Upper lobe of right lung (tissue), 1 donor: ENCODE results near the gene RRP9. TPM values are rescaled to one million over a fixed set of nuclear protein-coding genes. Genes with fewer than 3 reads are reported as not detected.

ENCODE experiments used
- ATAC-seq: fragments of 200-7000 bp; cut with Tn5 transposase; one replicate; pipeline ENCODE4 v1.9.1; 2020; ENCODE audit warnings: mild to moderate bottlenecking, moderate library complexity
- DNase-seq: peaks from one replicate; pipeline ENCODE4 v3.0.0-alpha.2; 2020
- H3K27ac ChIP-seq: fragments of 200-600 bp; one replicate; pipeline ENCODE4 v1.8.0; 2022
- H3K27me3 ChIP-seq: fragments of 200-600 bp; one replicate; pipeline ENCODE4 v1.8.0; 2022; ENCODE audit warnings: mild to moderate bottlenecking
- H3K36me3 ChIP-seq: fragments of 200-600 bp; one replicate; pipeline ENCODE4 v1.8.0; 2022
- H3K4me1 ChIP-seq: fragments of 200-600 bp; one replicate; pipeline ENCODE4 v1.8.0; 2022
- H3K4me3 ChIP-seq: fragments of 200-600 bp; one replicate; pipeline ENCODE4 v1.8.0; 2022; ENCODE audit warnings: mild to moderate bottlenecking
- H3K9me3 ChIP-seq: fragments of 200-600 bp; one replicate; pipeline ENCODE4 v1.8.0; 2022
- intact Hi-C: fragments of 100-400 bp; cut with DNase I; formaldehyde crosslinking; loops from one replicate; pipeline ENCODE4 v1.11.0; 2022
- total RNA-seq: library from RNA; stranded (reverse); fragmentation: NEBNext Ultra II Directional; extraction: Animal tissue kit (Norgen Biotek cat#: 25700); gene quantifications from one replicate; pipeline ENCODE4 v1.2.1, GENCODE V29; 2021
- TF ChIP-seq, protein P1 (sequence below): fragments of 200-600 bp; IDR thresholded peaks from one replicate; pipeline ENCODE4 v1.8.0; 2022; ENCODE audit warnings: antibody characterized with exemption
- donor health status: DM: no; HTN: yes; CAD: no; lungs with severe emphysema.

RRP9 gene
- total RNA-seq, 1 donor from 2014 or later = 20.6 TPM

DNA sequence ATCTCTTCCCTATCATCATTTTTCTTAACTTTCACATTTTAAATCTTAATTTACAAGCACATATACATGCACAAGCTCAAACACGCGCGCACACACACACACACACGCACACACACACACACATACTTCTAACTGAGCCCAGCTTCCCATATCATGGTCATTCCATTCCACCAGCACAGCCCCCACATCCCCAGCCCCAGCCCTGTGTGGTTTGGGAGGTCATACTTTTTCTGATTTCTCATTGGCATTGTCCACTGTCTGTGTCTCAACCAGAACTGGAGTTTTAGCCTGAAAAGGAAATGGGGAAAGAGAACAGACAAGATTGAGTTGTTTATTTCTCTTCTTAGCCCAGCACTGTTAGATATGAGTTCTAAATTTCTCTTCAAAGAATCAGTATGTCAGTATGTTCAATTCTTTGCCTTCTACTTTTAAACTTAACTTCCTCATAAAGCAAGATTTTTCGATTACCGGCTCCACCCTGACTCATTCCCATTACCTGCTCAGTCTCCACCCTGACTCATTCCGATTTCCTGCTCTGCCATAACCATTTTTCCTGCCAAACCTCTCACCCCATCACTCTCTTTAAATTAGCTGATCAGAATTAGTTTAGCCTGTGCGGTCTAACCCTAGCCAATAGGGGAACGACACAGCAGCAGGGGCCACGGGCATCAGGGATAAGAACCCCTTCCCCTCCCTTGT, 44.9 kb downstream of the RRP9 start:
- DNase-seq (no peak), ATAC-seq (no peak)
- intact Hi-C loops = no loop called here
- no peaks in the 10 kb centered on the region for H3K4me1 ChIP-seq
- no peaks in the 10 kb centered on the region for H3K9me3 ChIP-seq
- peaks cover 3% of the 10 kb centered on the region for H3K27me3 ChIP-seq
- H3K27ac ChIP-seq = no peak overlapping the region
- H3K4me3 ChIP-seq = no peak overlapping the region
- no peaks in the 10 kb centered on the region for H3K36me3 ChIP-seq
- TF ChIP-seq, protein P1, sequence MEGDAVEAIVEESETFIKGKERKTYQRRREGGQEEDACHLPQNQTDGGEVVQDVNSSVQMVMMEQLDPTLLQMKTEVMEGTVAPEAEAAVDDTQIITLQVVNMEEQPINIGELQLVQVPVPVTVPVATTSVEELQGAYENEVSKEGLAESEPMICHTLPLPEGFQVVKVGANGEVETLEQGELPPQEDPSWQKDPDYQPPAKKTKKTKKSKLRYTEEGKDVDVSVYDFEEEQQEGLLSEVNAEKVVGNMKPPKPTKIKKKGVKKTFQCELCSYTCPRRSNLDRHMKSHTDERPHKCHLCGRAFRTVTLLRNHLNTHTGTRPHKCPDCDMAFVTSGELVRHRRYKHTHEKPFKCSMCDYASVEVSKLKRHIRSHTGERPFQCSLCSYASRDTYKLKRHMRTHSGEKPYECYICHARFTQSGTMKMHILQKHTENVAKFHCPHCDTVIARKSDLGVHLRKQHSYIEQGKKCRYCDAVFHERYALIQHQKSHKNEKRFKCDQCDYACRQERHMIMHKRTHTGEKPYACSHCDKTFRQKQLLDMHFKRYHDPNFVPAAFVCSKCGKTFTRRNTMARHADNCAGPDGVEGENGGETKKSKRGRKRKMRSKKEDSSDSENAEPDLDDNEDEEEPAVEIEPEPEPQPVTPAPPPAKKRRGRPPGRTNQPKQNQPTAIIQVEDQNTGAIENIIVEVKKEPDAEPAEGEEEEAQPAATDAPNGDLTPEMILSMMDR = no peak

DNA sequence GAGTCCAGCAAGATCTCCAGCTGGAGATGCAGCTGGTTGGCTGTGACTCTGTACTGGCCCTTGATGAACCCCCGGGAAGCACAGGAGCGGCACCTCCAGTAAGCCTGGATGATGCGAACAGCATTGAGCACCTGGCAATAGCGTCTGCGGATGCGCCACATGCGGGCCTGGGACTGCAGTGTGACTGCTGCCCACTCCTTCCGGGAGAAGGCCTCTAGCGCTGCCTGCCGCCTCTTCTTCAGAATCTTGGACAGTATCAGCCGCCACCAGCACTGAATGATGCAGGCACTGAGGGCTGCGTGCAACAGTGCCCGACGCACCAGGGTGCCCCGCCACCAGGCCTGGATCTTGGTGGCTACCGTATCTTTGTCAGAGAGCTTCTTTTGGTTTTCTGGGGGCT, 46.8 kb downstream of the RRP9 start:
- no peak for ATAC-seq
- Histone ChIP-seq H3K4me1 (no peaks in the 10 kb centered on the region), H3K9me3 (no peaks in the 10 kb centered on the region), H3K4me3 (no peak overlapping the region), H3K36me3 (no peaks in the 10 kb centered on the region), H3K27ac (no peak overlapping the region), H3K27me3 (peaks cover 11% of the 10 kb centered on the region)
- intact Hi-C loops = no loop called here
- TF ChIP-seq, protein P1 = no peak
- DNase-seq = no peak

DNA sequence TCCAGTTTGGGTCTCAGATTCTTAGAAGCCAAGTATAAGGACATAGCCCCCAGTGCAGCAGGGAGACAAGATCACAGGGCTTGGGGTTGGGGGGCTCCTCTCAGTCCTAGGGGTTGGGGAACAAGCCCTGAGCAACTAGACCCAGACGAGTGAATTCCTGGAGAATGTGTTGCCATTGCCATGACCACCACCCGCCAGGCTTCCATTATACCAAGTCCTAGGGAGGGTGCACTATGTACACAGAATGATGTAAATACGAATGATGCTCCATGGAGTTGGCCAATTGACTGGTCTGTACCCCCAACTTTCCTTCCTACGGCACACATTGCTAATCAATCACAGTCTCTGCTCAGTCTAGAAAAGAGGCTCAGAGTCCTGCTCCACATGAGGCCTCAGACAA, 47.3 kb downstream of the RRP9 start:
- DNase-seq (no peak), ATAC-seq (no peak)
- no peaks in the 10 kb centered on the region for H3K4me1 ChIP-seq
- H3K9me3 ChIP-seq = no peaks in the 10 kb centered on the region
- no peak overlapping the region for H3K4me3 ChIP-seq
- no peak overlapping the region for H3K27ac ChIP-seq
- intact Hi-C loops = no loop called here
- TF ChIP-seq, protein P1 = no peak
- H3K27me3 ChIP-seq = peaks cover 11% of the 10 kb centered on the region
- no peaks in the 10 kb centered on the region for H3K36me3 ChIP-seq

DNA sequence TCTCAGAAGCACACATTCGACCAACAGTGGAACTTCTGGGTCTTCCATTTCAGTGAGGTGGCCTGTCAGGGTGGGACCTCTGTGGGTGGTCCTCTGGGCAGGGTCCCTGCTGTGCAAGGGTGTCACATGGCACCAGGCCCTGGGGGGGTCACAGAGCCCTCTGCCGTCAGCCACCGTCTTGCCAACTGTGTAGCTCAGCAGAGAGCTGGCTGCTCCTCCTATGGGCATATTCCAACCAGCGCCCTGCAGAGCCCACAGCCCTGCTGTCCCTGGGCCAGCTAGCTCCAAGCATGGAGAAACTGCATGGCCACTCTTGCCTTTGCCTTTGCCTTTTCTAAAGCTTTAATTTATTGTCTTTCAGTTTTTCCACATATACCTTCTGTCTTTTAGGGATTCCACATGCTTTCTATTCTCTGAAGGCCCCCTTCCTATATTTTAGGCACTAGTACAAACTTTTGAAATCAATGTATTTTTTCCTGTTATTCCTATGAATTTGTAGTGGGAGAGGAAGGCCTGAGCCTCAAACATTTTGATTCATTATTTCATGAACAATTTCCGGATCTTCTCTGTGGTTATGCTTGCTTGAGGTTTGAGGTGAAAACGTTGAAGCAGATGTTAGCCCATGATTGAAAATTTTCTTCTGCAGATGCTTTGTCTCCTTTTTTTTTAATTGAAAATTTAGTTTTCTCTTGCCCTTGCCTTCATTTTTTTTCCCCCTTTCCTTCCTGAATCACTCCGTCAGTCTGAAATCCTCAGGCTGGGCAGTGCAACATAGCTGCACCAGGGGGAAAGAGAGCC, 50.3 kb downstream of the RRP9 start:
- TF ChIP-seq, protein P1 = no peak
- Histone ChIP-seq H3K4me3 (no peak overlapping the region), H3K27me3 (peaks cover 11% of the 10 kb centered on the region), H3K36me3 (no peaks in the 10 kb centered on the region), H3K4me1 (no peaks in the 10 kb centered on the region), H3K9me3 (no peaks in the 10 kb centered on the region), H3K27ac (no peak overlapping the region)
- intact Hi-C loops = no loop called here
- DNase-seq (no peak), ATAC-seq (no peak)

DNA sequence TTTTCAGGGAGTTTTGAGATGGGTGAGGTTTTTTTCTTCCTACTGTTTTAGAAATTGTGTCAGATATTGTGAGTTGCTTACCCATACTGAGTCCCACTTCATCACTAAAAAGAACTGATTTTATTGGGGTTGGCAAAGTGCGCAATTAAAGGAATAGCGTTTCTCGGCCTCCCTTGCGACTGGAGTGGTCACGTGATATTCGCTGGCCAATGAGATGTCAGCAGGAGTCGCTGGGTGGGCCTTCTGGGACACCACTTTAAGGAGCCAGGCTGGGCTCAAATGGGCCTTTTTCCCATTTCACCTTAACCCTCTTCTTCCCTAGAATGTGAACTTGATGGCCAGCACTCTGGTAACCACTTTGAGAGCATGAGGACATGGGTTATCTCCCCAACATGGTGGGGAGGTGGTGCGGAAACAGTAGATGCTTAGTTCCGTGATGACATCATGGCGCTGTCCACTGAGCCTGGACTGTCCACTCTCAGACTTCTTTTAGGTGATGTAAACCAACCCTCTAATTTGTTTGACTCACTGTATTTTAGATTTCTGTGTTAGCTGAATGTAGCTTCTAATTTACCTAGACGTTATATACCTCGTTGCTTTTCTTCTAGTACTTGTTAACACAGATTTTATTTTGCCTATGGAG, 53.1 kb downstream of the RRP9 start:
- no peak for ATAC-seq
- no peak overlapping the region for H3K4me3 ChIP-seq
- DNase-seq = no peak
- H3K27ac ChIP-seq = no peak overlapping the region
- TF ChIP-seq, protein P1 = no peak
- no peaks in the 10 kb centered on the region for H3K9me3 ChIP-seq
- intact Hi-C loops = no loop called here
- no peaks in the 10 kb centered on the region for H3K36me3 ChIP-seq
- H3K4me1 ChIP-seq = no peaks in the 10 kb centered on the region
- peaks cover 8% of the 10 kb centered on the region for H3K27me3 ChIP-seq
